Caco-2 (cell line): ENCODE results near the gene DNAAF8. TPM values are rescaled to one million over a fixed set of nuclear protein-coding genes. Genes with fewer than 3 reads are reported as not detected.

Experiments
- BruUV-seq: library from RNA; stranded (reverse); fragments of 400-500 nt; replicated peaks from 2 replicates; lab custom pipeline; 2021; lab: Mats Ljungman, UMichigan
- CTCF ChIA-PET: fragments of 300-600 bp; sonication (Branson Sonifier 250); formaldehyde crosslinking; loops from one replicate; lab custom pipeline; 2022; ENCODE audit warnings: antibody characterized with exemption; lab: Charles Lee
- POLR2A ChIA-PET: fragments of 300-600 bp; sonication (Branson Sonifier 250); formaldehyde crosslinking; loops from one replicate; lab custom pipeline; 2022; ENCODE audit warnings: antibody characterized with exemption; lab: Charles Lee
- DNase-seq, 2 experiments: peaks; one replicate each; pipeline versions ENCODE4 v3.0.0 to v3.0.0-alpha.2; 2020 to 2022
- H3K27me3 ChIP-seq: replicated peaks from 2 replicates; pipeline ENCODE4 v1.6.0; 2011; ENCODE audit warnings: low read length; ENCODE audit not compliant: control insufficient read depth, insufficient read depth
- H3K36me3 ChIP-seq: 2 replicates; pipeline ENCODE4 v1.5.1; 2011; ENCODE audit warnings: low read length; ENCODE audit not compliant: control insufficient read depth, insufficient read depth
- H3K4me1 ChIP-seq: fragments of 250-450 bp; sonication (Bioruptor Pico); 2 replicates; pipeline ENCODE4 v1.5.1; 2020; ENCODE audit warnings: mild to moderate bottlenecking
- H3K4me3 ChIP-seq: 2 replicates; pipeline ENCODE4 v1.5.1; 2011; ENCODE audit warnings: low read depth, mild to moderate bottlenecking, control low read depth, low read length
- H3K9me3 ChIP-seq: fragments of 250-450 bp; sonication (Bioruptor Pico); 2 replicates; pipeline ENCODE4 v1.5.1; 2020; ENCODE audit warnings: mild to moderate bottlenecking, moderate library complexity
- H3K27ac Mint-ChIP-seq: one replicate; pipeline ENCODE4 v1.8.0; 2022; ENCODE audit warnings: mixed read lengths; ENCODE audit not compliant: unreplicated experiment
- H3K27me3 Mint-ChIP-seq: one replicate; pipeline ENCODE4 v1.8.0; 2022; ENCODE audit warnings: mixed read lengths; ENCODE audit not compliant: insufficient read depth, unreplicated experiment
- H3K36me3 Mint-ChIP-seq: one replicate; pipeline ENCODE4 v1.8.0; 2022; ENCODE audit warnings: mild to moderate bottlenecking, mixed read lengths; ENCODE audit not compliant: insufficient read depth, unreplicated experiment
- H3K4me1 Mint-ChIP-seq: one replicate; pipeline ENCODE4 v1.8.0; 2022; ENCODE audit warnings: low read depth, mixed read lengths; ENCODE audit not compliant: unreplicated experiment
- H3K4me3 Mint-ChIP-seq: one replicate; pipeline ENCODE4 v1.8.0; 2022; ENCODE audit warnings: mild to moderate bottlenecking, moderate library complexity, mixed read lengths; ENCODE audit not compliant: unreplicated experiment
- H3K9me3 Mint-ChIP-seq: one replicate; pipeline ENCODE4 v1.8.0; 2022; ENCODE audit warnings: mixed read lengths; ENCODE audit not compliant: unreplicated experiment
- intact Hi-C: fragments of 100-400 bp; cut with micrococcal nuclease; formaldehyde crosslinking; loops from one replicate; pipeline ENCODE4 v1.10.0; 2022; ENCODE audit not compliant: unreplicated experiment
- total RNA-seq: library from RNA; stranded (reverse); gene quantifications from 2 replicates; pipeline ENCODE4 v1.2.3, GENCODE V29; 2022
- TF ChIP-seq, protein P1 (sequence below), 2 experiments: fragments of 200-600 bp in 1 of 2; IDR thresholded peaks; 1 replicate in 1 of 2; 2 replicates in 1 of 2; pipeline versions ENCODE4 v1.5.1 to v1.8.0; 2011 to 2022; ENCODE audit warnings: antibody characterized with exemption in 1 of 2, control low read depth in 1 of 2, inconsistent platforms in 1 of 2, low read depth in 1 of 2, low read length in 1 of 2, mild to moderate bottlenecking in 1 of 2, moderate library complexity in 1 of 2; ENCODE audit not compliant: insufficient read depth in 1 of 2, severe bottlenecking in 1 of 2, unreplicated experiment in 1 of 2

DNAAF8 gene
- total RNA-seq, 1 experiment from 2014 or later, result 0.54 TPM

- Histone ChIP-seq H3K9me3 (0 out of 2 replicates have a peak, but pooled peaks cover 9% of the 10 kb centered on the region), H3K4me3 (no peak overlapping the region), H3K27me3 (no peaks in the 10 kb centered on the region), H3K36me3 (peaks cover 6% of the 10 kb centered on the region), H3K4me1 (no peaks in the 10 kb centered on the region)
- Mint-ChIP-seq H3K36me3 (peaks cover 44% of the 10 kb centered on the region), H3K9me3 (no peaks in the 10 kb centered on the region), H3K4me3 (no peak overlapping the region), H3K27ac (no peak overlapping the region), H3K4me1 (no peaks in the 10 kb centered on the region), H3K27me3 (no peaks in the 10 kb centered on the region)
- intact Hi-C loops, result no loop called here
- no peak for DNase-seq
- TF ChIP-seq, protein P1, sequence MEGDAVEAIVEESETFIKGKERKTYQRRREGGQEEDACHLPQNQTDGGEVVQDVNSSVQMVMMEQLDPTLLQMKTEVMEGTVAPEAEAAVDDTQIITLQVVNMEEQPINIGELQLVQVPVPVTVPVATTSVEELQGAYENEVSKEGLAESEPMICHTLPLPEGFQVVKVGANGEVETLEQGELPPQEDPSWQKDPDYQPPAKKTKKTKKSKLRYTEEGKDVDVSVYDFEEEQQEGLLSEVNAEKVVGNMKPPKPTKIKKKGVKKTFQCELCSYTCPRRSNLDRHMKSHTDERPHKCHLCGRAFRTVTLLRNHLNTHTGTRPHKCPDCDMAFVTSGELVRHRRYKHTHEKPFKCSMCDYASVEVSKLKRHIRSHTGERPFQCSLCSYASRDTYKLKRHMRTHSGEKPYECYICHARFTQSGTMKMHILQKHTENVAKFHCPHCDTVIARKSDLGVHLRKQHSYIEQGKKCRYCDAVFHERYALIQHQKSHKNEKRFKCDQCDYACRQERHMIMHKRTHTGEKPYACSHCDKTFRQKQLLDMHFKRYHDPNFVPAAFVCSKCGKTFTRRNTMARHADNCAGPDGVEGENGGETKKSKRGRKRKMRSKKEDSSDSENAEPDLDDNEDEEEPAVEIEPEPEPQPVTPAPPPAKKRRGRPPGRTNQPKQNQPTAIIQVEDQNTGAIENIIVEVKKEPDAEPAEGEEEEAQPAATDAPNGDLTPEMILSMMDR (IDR thresholded peaks at IDR 0.05; ENCODE audit: insufficient read depth in 1 of 2, low read depth in 1 of 2, low read length in 1 of 2, severe bottlenecking in 1 of 2, unreplicated experiment in 1 of 2), result no peak
- BruUV-seq, result no TSS peak
- ChIA-PET CTCF (no interaction called here), POLR2A (no interaction called here)
These were observed 18.2 kb downstream of the DNAAF8 start for GRCh38 chr16:4752351-4753100.

DNA sequence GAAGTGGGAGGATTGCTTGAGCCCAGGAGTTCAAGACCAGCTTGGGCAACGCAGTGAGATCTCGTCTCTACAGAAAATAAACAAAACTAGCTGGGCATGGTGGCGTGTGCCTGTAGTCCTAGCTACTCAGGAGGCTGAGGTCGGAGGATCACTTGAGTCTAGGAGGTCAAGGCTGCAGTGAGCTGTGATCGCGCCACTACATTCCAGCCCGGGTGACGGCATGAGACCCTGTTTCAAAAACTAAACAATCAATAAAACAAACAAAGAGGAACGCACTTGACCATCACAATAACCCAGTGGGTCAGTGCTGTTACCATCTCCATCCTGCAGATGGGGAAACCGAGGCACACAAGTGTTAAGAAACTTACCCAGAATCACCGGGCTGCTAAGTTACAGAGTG, 18.9 kb downstream of the DNAAF8 start:
- BruUV-seq, result no TSS peak
- Mint-ChIP-seq H3K27me3 (no peaks in the 10 kb centered on the region), H3K4me1 (no peaks in the 10 kb centered on the region), H3K4me3 (no peak overlapping the region), H3K9me3 (no peaks in the 10 kb centered on the region), H3K36me3 (peaks cover 51% of the 10 kb centered on the region), H3K27ac (no peak overlapping the region)
- Histone ChIP-seq H3K4me1 (no peaks in the 10 kb centered on the region), H3K9me3 (0 out of 2 replicates have a peak, but pooled peaks cover 9% of the 10 kb centered on the region), H3K36me3 (peaks cover 6% of the 10 kb centered on the region), H3K27me3 (no peaks in the 10 kb centered on the region), H3K4me3 (no peak overlapping the region)
- TF ChIP-seq, protein P1 (IDR thresholded peaks at IDR 0.05; ENCODE audit: insufficient read depth in 1 of 2, low read depth in 1 of 2, low read length in 1 of 2, severe bottlenecking in 1 of 2, unreplicated experiment in 1 of 2), result no peak
- POLR2A ChIA-PET, result no interaction called here
- DNase-seq, result no peak
- CTCF ChIA-PET, result no interaction called here
- intact Hi-C loops, result no loop called here

DNA sequence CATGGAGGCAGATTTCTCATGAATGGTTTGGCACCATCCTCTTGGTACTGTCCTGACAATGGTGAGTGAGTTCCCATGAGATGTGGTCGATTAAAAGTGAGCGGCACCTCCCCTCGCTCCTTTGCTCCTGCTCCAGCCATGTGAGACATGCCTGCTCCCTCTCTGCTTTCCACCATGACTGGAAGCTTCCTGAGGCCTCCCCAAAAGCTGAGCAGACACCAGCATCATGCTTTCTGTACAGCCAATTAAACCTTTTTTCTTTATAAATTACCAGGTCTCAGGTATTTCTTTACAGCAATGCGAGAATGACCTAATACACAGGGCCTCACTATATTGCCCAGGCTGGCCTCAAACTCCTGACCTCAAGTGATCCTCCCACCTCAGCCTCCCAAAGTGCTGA, 20.5 kb downstream of the DNAAF8 start:
- POLR2A ChIA-PET, result no interaction called here
- Mint-ChIP-seq H3K36me3 (peaks cover 59% of the 10 kb centered on the region), H3K9me3 (no peaks in the 10 kb centered on the region), H3K27ac (no peak overlapping the region), H3K4me1 (no peaks in the 10 kb centered on the region), H3K27me3 (no peaks in the 10 kb centered on the region), H3K4me3 (no peak overlapping the region)
- Histone ChIP-seq H3K9me3 (0 out of 2 replicates have a peak, but pooled peaks cover 9% of the 10 kb centered on the region), H3K27me3 (no peaks in the 10 kb centered on the region), H3K4me1 (no peaks in the 10 kb centered on the region), H3K4me3 (no peak overlapping the region), H3K36me3 (peaks cover 6% of the 10 kb centered on the region)
- CTCF ChIA-PET, result no interaction called here
- no peak for DNase-seq
- no TSS peak for BruUV-seq
- TF ChIP-seq, protein P1 (IDR thresholded peaks at IDR 0.05; ENCODE audit: insufficient read depth in 1 of 2, low read depth in 1 of 2, low read length in 1 of 2, severe bottlenecking in 1 of 2, unreplicated experiment in 1 of 2), result no peak
- intact Hi-C loops, result no loop called here
